Fibroblast of skin of abdomen (primary cell): ENCODE data around the gene WIPF3.
"Not testable (repeated sequence)": the region's sequence is repeated elsewhere in the genome, so short reads cannot be mapped to it uniquely, and the experiment has no call there.

Experiments used
- DNase-seq: peaks from one replicate; pipeline ENCODE4 v3.0.0-alpha.2; 2013

Gene WIPF3

DNA sequence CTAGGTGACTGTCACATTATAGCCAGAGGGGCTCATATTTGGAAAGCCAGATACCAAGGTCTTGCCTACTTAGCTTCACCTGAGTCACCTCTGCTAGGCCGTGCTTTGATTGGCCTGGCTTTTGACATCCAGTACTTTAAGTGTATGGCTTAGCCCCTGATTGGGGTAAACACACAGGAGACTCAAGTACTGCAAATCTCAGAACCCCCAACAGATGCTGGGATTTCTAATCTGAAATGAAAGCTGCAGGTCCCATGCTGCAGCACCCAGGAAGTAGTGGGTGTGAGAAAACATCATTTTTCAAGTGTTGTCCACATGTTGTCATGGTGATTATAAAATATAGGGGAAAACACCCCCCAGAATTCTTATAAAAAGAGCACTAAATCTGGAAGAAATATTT, 76.2 kb downstream of the WIPF3 start:
- no peak for DNase-seq

DNA sequence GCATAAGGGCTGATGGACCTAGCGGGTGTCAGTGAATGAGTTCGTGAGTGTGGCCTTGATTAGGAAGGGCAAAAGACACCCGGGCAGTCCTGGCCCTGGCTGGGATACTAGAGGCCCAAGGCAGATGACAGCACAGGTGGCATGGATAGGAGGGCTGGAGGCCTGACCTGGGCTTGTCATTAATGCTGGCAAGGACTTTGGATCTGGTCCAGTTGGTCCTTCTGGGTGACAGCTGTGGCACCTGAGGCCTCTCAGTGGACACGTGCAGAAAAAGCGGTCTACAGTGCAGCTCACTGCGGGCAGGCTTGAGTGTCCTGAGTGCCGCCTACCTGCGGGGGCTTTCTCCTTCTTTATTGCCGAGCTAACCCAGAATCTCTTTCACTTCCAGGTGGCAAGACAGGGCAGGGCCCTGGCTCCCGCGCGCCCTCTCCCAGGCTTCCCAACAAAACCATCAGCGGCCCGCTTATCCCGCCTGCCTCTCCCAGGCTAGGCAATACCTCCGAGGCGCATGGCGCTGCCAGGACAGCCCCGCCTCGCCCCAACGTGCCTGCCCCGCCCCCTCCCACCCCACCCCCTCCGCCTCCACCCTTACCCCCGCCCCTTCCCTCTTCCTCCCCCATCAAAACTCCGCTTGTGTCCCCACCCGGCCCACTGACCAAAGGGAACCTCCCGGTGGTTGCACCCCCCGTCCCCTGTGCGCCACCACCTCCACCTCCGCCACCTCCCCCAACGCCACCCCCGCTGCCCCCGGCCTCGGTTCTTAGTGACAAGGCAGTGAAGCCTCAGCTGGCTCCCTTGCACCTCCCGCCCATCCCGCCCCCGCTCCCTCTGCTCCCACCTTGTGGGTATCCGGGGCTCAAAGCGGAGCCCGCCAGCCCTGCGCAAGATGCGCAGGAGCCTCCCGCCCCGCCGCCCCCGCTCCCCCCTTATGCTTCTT, 77.4 kb downstream of the WIPF3 start:
- DNase-seq: no peak

DNA sequence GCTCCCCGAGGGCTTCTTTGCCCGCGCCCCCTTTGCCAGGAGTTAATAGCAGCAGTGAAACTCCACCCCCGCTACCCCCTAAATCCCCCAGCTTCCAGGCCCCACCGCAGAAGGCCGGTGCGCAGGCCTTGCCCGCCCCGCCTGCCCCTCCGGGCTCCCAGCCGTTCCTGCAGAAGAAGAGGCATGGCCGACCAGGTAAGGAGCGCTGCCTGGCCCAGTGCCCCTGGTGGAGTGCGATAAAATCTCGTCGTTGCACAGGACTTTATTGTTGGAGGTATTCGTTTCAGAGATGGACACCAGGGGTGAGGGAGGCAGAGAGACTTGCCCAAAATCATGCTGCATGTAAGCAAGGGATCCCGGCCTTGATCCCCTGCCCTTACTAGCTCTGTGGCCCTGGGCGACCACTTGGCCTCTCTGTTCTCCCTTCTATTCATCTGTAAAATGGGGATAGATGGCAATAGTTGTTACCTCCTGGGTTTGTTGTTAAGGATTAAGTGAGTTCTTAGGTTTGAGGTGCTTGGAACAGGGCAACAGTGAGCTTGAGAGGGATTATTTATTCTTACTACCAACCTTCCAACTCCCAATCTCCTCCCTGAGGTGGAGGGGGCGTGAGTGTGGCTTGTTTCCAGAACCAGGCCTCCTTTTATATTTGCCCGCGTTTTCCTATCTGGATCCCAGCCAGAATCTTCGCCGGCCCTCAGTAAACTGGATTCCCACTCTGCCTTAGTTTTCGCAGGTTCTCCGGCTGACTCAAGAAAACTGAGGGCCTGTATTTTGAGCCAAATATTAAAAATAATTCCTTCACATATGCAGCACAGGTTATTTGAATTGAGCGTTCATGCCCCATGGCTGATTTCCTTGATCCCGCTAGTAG, 78.3 kb downstream of the WIPF3 start:
- no peak for DNase-seq

DNA sequence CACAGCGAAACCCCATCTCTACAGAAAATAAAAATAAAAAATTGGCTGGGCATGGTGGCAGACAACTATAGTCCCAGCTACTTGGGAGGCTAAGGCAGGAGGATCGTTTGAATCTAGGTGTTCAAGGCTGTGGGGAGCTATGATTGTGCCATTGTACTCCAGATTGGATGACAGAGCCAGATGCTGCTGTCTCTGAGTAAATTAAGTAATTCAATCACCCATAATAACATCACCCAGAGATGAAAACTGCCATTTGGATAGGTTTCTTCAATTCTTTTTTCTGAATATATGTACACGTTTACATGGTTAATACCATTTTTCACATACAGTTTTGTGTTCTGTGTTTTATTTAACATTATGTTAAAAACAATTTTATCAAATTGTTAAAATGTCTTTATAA, 79.3 kb downstream of the WIPF3 start:
- DNase-seq: no peak

DNA sequence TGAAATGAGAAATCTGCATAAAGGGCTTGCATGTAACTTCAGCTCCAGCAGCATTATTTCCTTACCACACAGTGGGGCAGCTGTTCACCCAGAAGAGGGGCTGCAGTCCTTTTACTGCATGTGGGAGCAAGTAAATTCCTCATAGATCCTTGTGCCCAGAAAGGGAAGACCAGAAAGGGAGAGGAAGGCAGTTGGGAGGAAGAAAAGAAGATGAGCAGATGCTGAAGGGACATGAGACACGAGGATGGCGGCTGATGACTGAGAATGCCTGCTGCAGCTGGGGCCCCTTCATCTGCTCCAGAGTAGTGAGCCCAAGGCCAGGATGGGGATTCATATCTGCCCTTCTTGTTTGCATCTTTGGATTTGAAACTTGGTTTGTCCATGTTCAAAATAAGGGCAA, 80.5 kb downstream of the WIPF3 start:
- DNase-seq: no peak

DNA sequence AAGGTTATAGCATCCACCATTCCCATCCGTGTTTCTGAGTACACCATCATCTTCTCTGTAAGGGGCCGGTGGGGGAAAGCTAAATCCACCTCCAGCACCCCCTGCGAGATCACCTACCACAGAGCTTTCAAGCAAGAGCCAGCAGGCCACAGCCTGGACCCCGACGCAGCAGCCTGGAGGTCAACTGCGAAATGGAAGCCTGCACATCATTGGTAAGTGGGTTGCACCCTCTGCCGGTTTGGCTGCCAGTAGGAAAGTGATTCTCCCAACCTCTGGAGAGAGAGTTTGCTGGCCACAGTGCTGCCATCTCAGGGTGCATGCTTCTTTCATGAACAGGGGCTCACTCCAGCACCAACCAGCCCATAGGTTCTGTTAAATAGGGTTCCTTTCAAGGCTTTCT, 81.7 kb downstream of the WIPF3 start:
- no peak for DNase-seq

DNA sequence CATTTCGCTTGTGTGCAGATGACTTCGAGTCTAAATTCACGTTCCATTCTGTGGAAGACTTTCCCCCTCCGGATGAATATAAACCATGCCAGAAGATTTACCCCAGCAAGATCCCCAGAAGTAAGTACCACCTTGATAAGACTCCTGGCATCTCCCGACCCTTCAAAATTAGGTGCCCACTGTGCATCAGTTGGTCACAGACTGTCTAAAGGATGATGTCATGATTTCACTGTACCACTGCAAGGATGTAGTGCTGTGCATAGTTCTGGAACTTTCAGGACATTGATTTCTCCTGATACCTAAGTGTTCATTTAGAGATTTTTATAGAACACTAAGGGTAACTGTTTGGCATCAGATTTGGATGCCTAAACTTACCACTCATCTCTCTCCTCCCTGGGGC, 83.0 kb downstream of the WIPF3 start:
- DNase-seq: no peak

DNA sequence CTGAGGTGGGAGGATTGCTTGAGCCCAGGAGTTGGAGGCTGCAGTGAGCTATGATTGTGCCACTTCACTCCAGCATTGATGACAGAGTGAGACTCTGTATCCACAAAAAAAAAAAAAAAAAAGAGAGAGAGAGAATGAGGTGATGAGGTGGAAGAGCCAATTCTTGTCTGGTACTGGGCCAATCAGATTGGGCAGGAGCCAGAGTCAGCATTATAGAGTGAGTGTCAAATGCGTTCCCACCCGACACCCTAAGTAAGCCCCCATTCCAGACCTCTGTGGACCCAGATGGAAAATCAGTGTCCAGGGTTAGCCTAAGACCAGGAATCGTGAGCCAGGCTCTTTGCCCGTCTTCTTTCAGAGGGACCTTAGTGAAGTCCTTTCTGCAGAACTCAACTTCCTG, 83.9 kb downstream of the WIPF3 start:
- no peak for DNase-seq

DNA sequence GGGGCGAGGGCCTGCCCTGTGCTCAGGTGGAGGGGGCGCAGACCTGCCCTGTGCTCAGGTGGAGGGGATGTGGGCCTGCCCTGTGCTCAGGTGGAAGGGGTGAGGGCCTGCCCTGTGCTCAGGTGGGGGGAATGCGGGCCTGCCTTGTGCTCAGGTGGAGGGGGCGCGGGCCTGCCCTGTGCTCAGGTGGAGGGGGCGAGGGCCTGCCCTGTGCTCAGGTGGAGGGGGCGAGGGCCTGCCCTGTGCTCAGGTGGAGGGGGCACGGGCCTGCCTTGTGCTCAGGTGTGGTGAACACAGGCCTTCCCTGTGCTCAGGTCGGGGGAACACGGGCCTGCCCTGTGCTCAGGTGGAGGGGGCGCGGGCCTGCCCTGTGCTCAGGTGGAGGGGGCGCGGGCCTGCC, 84.5 kb downstream of the WIPF3 start:
- not testable (repeated sequence) for DNase-seq

DNA sequence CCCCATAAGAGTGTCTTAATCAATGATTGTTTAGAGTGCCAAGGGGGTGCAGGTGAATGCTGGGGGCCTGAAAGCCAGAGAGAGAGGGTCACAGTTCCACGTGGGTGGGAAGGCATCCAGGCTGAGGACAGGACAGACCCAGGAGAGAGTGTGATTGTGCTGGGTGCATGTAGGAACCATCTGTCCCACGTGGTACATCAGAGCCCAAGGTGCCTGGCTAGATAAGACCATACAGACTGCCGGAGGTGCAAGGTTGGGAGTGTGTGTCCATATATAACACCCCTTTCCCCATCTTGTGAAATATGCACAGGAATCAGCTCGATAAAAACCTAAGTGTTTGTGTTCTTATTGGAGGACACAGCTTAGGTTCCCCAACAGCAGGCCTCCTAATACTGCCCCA, 85.5 kb downstream of the WIPF3 start:
- no peak for DNase-seq

DNA sequence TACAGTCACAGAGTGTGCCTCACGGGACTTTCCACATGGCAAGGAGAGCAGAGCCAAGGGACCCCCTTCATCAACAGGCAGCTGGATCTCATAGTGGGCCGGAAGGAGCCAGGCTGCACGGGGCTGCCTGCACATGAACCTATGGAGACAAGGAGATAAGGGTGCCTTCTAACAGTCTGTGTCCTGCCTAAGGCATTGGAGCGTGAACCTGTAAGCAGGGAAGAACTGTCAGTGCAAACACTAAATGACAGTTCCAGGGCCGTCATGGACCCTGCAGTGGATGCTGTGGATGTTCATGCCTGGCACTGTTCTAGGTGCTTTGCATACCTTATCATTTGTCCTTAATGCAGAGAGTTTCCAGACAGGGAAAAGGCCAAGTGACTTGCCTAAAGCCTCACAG, 85.9 kb downstream of the WIPF3 start:
- DNase-seq: no peak

DNA sequence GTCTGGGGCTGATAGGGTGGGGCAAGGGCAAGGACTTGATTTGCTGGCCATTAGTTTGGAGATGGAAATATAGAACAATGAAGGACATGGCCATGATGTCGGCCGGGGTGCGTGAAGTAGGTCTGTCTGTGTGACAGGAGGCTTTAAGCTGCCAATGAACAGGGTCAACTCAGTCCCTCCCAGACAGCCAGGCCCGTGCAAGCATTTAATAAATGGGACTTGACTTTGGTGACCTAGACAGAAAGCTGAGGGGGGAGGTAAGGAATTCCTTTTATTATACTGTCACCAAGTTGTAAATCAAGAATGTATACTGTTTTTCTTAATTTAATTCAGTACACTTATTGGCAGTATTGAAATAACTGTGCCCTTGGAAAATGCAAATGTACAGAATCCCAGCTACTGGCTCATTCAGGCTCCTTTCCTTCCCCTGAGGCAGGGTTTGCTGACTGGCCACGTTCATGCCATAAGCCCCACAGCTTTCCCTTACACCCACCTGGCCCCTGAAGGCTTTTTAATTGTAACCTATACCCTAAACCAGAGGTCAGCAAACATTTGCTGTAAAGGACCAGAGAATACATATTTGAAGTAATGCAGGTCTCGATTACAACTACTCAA, 87.2 kb downstream of the WIPF3 start:
- DNase-seq: no peak

DNA sequence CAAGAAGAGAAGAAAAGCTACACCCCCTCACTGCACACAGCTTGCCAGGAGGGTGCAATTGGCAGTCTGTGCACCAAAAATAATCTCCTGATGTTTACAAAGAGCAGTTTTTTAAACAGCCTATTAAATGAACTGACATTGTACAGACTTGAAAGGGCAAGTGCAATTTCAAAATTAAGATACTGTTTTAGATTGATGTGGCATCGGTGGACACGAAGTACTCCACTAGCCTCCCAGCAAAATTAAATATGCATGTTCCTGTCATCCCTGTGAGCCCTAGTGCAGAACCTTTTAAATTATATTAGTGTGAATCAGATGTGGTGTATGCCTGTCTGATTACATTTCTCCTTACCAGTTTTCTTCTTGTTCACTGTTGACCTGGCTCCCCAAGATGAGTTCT, 87.9 kb downstream of the WIPF3 start:
- DNase-seq: no peak

DNA sequence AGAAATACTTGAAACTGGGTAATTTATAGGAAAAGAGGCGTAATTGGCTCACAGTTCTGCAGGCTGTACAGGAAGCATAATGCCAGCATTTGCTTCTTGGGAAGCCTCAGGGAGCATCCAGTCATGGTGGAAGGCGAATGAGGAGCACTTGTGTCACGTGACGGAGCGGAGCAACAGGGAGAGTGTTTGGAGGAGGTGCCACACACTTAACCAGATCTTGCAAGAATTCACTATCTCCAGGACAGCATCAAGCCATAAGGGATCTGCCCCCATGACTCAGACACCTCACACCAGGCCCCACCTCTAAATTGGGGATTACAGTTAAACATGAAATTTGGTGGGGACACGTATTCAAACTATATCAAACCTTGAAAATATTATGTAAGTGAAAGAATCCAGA, 89.3 kb downstream of the WIPF3 start:
- no peak for DNase-seq

DNA sequence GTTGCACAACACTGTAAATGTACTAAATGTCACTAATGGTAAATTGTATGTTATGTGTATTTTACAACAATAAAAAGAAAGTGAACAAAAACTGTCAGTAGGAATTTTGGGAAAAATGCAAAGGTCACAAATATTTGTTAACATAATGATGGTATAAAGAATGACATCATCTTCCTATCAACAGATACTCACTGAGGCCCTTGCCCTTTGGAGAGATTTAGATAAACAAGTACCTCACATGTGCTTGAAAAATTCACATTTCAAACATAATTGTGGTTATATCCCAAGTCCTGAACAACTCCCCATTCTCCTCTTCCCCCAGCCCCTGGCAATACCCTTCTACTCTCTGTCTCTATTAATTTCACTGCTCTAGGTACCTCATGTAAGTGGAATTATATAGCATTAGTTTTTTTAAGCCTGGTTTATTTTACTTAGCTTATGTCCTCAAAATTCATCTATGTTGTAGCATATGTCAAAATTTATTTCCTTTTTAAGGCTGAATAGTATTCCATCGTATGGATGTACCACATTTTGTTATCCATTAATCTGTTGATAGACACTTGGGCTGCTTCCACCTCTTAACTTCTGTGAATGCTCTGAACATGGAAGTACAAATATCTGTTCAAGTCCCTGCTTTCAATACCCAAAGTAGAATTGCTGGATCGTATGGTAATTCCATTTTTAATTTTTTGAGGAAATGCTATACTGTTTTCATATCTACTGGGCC, 90.5 kb downstream of the WIPF3 start:
- DNase-seq: no peak

DNA sequence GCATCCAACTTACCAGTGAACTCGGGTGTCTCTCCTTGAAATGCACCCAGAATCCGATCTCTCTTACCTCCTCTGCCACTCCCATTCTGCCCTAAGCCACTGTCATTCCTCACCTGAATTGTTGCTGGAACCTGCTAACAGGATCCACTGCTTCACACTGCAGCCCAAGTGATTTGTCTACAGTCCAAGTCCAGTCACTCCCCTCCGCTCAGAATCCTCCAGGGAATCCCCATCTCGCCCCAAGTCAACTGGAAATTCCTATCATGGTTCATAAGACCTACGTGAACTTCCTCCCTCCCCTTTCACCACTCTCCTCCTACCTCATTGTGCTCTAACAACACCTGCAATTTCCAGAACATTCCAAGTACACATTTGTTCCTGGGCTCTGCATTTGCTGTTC, 92.0 kb downstream of the WIPF3 start:
- no peak for DNase-seq

DNA sequence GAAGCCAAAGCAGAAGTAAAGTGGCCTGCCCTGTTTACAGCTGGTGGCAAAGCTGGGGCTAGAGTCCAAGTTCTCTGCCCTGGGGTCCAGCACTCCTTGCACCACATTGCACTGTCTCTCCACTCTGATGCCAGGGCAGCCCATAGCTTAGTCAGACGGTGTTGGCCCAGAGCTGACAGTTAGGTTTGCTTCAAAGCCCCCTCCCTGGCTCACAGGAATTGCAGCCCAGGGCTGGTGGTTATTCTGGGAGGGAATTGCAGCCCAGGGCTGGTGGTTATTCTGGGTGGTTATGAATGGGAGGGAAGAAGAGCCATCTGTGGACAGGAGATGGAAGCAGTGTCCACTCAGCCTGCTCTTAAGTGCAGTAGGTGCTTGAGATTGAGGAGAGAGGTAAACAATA, 94.4 kb downstream of the WIPF3 start:
- DNase-seq: no peak

DNA sequence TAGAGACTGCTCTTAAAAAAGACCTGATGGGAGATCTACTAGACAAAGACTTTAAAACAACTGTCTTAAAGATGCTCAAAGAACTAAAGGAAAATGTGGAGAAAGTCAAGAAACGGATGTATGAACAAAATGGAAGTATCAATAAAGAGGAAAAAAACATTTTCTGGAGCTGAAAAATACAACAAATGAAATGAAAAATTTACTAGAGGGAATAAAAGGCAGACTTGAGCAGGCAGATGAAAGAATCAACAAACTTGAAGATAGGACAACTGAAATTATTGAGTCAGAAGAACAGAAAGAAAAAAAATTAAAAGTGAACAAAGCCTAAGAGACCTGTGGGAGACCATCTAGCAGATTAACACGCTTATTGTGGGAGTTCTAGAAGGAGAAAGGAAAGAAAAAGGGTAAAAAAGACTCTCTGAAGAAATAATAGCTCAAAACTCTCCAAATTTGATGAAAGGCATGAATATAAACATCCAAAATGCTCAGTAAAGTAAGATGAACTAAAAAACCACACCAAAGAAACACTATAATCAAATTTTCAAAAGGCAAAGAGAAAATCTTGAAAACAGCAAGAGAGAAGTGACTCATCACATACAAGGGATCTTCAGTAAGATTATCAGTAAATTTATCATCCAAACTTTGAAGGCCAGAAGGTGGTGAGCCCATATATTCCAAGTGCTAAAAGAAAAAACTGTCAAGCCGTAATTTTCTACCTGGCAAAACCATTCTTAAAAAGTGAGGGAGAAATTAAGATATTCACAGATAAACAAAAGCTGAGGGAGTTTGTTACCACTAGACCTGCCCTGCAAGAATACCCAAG, 100.1 kb downstream of the WIPF3 start:
- DNase-seq: no peak

DNA sequence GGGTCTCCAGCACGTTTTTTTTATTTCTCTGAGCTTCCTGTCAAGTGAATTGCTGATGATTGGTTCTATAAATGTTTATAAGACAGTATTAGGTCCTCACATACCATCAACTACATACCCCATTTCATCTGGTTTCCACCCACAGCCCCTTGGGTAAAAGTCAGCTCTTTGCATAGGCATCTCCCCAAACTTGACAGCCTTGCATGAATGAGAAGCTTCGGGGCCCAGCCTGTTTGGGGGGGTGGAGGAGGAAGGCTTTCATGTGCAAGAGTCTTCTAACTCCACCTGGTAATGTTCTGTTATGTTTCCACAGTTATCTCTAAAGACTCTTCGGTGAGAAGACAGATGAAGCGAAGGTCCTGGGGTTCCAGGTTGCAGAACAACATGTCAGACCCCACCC, 107.9 kb downstream of the WIPF3 start:
- DNase-seq: no peak

DNA sequence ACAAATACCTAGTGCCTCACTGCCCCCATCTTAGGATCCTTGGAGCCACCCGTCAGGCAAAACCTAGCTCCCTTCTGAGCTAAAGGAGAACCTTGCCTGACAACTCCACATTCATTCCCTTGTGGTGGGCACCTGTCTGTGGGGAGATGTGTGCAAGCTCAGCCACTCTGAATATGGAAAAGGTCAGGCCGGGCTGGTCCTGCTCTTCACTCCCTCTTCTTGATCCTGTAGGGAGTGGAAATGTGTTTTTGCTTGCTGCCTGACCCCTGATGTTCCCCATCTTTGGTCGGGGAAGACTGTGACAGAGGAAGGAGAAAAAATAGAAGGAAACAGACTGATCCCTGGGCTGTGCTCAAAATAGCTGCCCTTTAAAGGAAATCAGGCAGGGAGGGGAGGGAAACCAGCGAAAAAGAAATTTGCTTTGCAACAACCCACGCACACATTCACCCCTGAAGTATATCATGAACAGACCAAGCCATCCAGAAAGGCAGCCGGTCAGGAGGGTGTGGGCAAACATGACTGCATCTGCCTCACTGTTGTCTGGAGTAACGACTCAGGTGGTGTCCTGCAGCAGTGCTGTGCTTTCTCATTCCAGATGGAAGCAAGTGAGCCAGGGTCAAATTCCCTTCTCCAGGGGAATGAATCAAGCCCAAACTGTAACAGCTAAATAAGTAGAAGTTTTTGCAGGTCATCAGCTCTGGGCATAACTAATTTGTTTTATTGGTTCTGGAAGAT, 109.3 kb downstream of the WIPF3 start:
- DNase-seq: peak; percentile 13

DNA sequence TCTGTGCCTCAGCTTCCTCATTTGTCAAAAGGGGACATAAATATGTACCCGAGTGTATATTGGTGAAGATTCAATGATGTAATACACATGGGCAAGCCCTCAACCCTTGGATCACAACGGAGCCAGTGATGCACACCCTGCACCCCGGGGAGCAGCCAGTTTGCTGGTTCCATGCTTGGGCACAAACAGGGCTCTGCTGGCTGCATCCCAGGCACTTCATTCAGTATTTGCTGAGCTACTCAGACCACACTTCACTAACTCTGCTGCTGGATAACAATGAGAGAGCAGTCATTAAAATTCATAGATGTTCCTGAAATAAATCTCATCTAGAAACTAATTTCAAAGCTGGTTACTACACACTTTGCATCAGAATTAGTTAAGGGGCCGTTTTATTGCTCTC, 111.3 kb downstream of the WIPF3 start:
- DNase-seq: no peak
